Measurements from ENCODE around the gene NAPA.

DNA sequence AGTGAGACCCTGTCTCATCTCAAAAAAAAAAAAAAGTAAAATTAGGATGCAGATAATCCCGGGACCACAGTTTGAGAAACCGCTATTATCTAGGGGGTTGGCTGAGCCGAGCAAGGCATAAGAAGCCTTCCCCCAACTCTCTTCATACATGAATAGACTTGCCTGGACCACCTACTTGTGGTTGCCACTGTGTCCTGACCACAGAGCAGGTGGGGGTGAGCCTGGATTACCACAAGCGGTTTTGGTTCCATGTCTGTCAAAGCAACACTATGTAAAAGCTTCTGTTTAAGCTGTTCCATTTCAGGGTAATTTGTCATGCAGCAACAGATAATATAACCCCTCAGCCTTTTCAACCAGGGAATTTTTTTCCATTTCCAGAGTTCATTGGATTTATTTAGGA, 3.3 kb upstream of the NAPA start:
- TF ChIP-seq, protein P1, sequence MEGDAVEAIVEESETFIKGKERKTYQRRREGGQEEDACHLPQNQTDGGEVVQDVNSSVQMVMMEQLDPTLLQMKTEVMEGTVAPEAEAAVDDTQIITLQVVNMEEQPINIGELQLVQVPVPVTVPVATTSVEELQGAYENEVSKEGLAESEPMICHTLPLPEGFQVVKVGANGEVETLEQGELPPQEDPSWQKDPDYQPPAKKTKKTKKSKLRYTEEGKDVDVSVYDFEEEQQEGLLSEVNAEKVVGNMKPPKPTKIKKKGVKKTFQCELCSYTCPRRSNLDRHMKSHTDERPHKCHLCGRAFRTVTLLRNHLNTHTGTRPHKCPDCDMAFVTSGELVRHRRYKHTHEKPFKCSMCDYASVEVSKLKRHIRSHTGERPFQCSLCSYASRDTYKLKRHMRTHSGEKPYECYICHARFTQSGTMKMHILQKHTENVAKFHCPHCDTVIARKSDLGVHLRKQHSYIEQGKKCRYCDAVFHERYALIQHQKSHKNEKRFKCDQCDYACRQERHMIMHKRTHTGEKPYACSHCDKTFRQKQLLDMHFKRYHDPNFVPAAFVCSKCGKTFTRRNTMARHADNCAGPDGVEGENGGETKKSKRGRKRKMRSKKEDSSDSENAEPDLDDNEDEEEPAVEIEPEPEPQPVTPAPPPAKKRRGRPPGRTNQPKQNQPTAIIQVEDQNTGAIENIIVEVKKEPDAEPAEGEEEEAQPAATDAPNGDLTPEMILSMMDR (IDR thresholded peaks at IDR 0.05): no peak
- TF ChIP-seq POLR2AphosphoS5 (IDR thresholded peaks at IDR 0.05): no peak

Measured in breast epithelium (tissue), 3 donors.